GM06990 (cell line): ENCODE measurements around the gene MX1.

Experiments
- DNase-seq: peaks from one replicate; pipeline ENCODE4 v3.0.0-alpha.2; 2011; ENCODE audit not compliant: insufficient read length; ENCODE audit errors: extremely low read depth
- H3K27me3 ChIP-seq: replicated peaks from 2 replicates; pipeline ENCODE4 v1.6.0; 2011; ENCODE audit warnings: low read length; ENCODE audit not compliant: control insufficient read depth, insufficient read depth
- H3K36me3 ChIP-seq: 2 replicates; pipeline ENCODE4 v1.5.1; 2011; ENCODE audit warnings: low read length; ENCODE audit not compliant: control insufficient read depth, insufficient read depth
- H3K4me3 ChIP-seq: replicated peaks from 2 replicates; pipeline ENCODE4 v1.5.1; 2011; ENCODE audit warnings: low read depth, mild to moderate bottlenecking, control low read depth, low read length
- CTCF ChIP-seq: IDR thresholded peaks from 2 replicates; pipeline ENCODE4 v1.5.1; 2011; ENCODE audit warnings: low read length, control low read depth, mild to moderate bottlenecking, inconsistent platforms; ENCODE audit not compliant: insufficient read depth, poor library complexity, severe bottlenecking

Gene MX1

GRCh38 chr21:41429925-41430491 is 4.0 kb downstream of the MX1 start:
- no peak for TF ChIP-seq CTCF
- H3K4me3 ChIP-seq: peak overlapping the region; percentile 8
- DNase-seq: no peak
- no peaks in the 10 kb centered on the region for H3K27me3 ChIP-seq
- H3K36me3 ChIP-seq: peaks cover 41% of the 10 kb centered on the region

- no peaks in the 10 kb centered on the region for H3K27me3 ChIP-seq
- DNase-seq: peak; percentile 54
- TF ChIP-seq CTCF: no peak
- peaks cover 53% of the 10 kb centered on the region for H3K36me3 ChIP-seq
- no peak overlapping the region for H3K4me3 ChIP-seq
Observed at GRCh38 chr21:41431788-41432548, 5.9 kb downstream of the MX1 start.

- Histone ChIP-seq H3K27me3 (no peaks in the 10 kb centered on the region), H3K36me3 (peaks cover 57% of the 10 kb centered on the region), H3K4me3 (no peak overlapping the region)
- no peak for DNase-seq
- TF ChIP-seq CTCF: no peak
Observed at GRCh38 chr21:41432562-41433460, 6.8 kb downstream of the MX1 start.

- Histone ChIP-seq H3K27me3 (no peaks in the 10 kb centered on the region), H3K4me3 (no peak overlapping the region), H3K36me3 (peaks cover 56% of the 10 kb centered on the region)
- no peak for DNase-seq
- TF ChIP-seq CTCF: no peak
Observed at GRCh38 chr21:41433566-41433965, 7.5 kb downstream of the MX1 start.

GRCh38 chr21:41435706-41436105 is 9.7 kb downstream of the MX1 start:
- no peak for TF ChIP-seq CTCF
- Histone ChIP-seq H3K36me3 (peaks cover 50% of the 10 kb centered on the region), H3K4me3 (no peak overlapping the region), H3K27me3 (no peaks in the 10 kb centered on the region)
- no peak for DNase-seq
